GF-D8 (cell line): ENCODE data around the gene PANX1.
"Not testable (repeated sequence)": the region's sequence is repeated elsewhere in the genome, so short reads cannot be mapped to it uniquely, and the experiment has no call there.

Experiments used
- DNase-seq: peaks from one replicate; lab custom pipeline; 2025; lab: John Stamatoyannopoulos, UW

Gene PANX1

GRCh38 chr11:94150056-94150455 is 21.4 kb downstream of the PANX1 start:
- no peak for DNase-seq

GRCh38 chr11:94150704-94151685 is 22.4 kb downstream of the PANX1 start:
- DNase-seq = no peak

GRCh38 chr11:94151903-94152677 is 23.4 kb downstream of the PANX1 start:
- no peak for DNase-seq

- no peak for DNase-seq
Measured at GRCh38 chr11:94152678-94153065, 24.0 kb downstream of the PANX1 start.

- no peak for DNase-seq
Measured at GRCh38 chr11:94153320-94153719, 24.7 kb downstream of the PANX1 start.

- no peak for DNase-seq
Measured at GRCh38 chr11:94154095-94154856, 25.6 kb downstream of the PANX1 start.

GRCh38 chr11:94157339-94157738 is 28.7 kb downstream of the PANX1 start:
- DNase-seq = not testable (repeated sequence)

- DNase-seq = no peak
Measured at GRCh38 chr11:94168882-94169281, 40.2 kb downstream of the PANX1 start.

GRCh38 chr11:94169516-94169915 is 40.9 kb downstream of the PANX1 start:
- DNase-seq = no peak

- DNase-seq = no peak
Measured at GRCh38 chr11:94169930-94170545, 41.4 kb downstream of the PANX1 start.

- DNase-seq = no peak
Measured at GRCh38 chr11:94170953-94171352, 42.3 kb downstream of the PANX1 start.

- no peak for DNase-seq
Measured at GRCh38 chr11:94171693-94172440, 43.2 kb downstream of the PANX1 start.

GRCh38 chr11:94175535-94175934 is 46.9 kb downstream of the PANX1 start:
- no peak for DNase-seq

GRCh38 chr11:94178331-94178730 is 49.7 kb downstream of the PANX1 start:
- DNase-seq = no peak

GRCh38 chr11:94179696-94180095 is 51.1 kb downstream of the PANX1 start:
- DNase-seq = no peak

GRCh38 chr11:94181526-94181925 is 52.9 kb downstream of the PANX1 start:
- no peak for DNase-seq

- DNase-seq = no peak
Measured at GRCh38 chr11:94181943-94182342, 53.3 kb downstream of the PANX1 start.

- DNase-seq = no peak
Measured at GRCh38 chr11:94183251-94183885, 54.7 kb downstream of the PANX1 start.

- no peak for DNase-seq
Measured at GRCh38 chr11:94183886-94184264, 55.2 kb downstream of the PANX1 start.

- DNase-seq = no peak
Measured at GRCh38 chr11:94184362-94184761, 55.7 kb downstream of the PANX1 start.

- no peak for DNase-seq
Measured at GRCh38 chr11:94184846-94185245, 56.2 kb downstream of the PANX1 start.
